GM18873 (cell line): ENCODE measurements around the gene PRRG1.
"Not testable (repeated sequence)": the region's sequence is repeated elsewhere in the genome, so short reads cannot be mapped to it uniquely, and the experiment has no call there.

Experiments
- ATAC-seq: cut with Tn5 transposase; IDR thresholded peaks from one replicate; pipeline ENCODE4 v1.9.1; 2021; ENCODE audit warnings: mild to moderate bottlenecking, moderate library complexity, moderate number of reproducible peaks; ENCODE audit not compliant: unreplicated experiment, low FRiP score

PRRG1 gene

DNA sequence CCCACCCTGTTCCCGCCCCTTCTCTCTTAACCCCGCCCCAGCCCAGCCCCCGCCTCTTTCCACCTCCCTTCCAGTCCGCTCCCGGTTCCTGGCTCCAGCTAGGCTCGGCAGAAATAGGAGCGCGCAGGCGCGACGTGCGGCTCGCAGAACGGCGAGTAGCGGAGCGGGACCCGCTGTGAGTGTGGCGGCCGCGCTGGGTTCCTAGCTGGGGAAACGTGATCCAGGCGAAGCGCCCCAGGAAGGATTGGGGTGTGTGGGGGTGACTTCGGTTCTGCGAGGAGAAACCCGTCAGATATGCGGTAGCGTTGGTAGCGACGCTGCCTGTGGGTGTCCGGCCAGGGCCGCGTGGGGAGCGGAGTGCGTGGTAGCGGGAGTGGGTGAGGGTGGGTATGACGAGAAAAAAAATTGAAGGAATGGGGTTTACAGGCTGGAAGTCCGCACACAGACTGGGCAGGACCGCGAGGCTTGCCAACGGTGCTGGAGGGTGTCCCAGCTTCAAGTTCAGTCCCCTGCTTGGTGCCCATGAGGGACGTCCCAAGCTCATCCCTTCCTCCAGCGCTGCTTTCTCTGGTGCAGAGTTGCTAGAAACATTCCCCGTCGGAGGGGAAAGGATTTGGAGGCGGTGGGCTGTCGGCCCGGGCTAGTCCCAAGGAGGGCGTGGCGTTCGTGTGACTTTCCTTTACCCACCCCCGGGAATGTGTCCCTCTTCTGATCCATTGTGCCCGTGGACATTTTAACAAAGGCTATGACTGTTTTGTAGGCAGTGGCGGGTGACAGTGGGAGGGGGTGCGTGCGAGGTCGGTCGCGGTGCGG lies at the start of gene PRRG1:
TSS of gene PRRG1 (plus strand) at position 144 of the 813 bp plus-strand sequence. CDS start 56,886 bp downstream, outside the sequence.
- no peak for ATAC-seq

DNA sequence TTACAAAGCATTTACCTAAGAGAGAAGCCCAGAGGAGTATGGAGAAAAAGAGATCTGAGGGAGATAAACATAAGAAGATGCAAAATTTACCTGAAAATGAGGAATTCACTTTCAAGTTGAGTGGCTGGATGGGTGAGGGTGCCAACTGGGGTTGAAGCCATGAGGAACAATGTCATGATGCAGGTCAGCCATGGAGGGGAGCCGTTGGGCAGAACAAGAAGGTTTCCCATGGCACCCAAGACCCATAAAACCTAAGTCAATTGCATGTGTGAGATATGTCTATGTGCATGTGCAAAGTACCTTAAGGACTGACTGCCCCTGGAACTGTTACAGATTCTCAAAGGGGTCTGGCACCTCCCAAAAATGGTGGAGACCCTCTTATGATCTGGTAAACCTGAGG lies 46.6 kb upstream of the PRRG1 start:
- no peak for ATAC-seq

DNA sequence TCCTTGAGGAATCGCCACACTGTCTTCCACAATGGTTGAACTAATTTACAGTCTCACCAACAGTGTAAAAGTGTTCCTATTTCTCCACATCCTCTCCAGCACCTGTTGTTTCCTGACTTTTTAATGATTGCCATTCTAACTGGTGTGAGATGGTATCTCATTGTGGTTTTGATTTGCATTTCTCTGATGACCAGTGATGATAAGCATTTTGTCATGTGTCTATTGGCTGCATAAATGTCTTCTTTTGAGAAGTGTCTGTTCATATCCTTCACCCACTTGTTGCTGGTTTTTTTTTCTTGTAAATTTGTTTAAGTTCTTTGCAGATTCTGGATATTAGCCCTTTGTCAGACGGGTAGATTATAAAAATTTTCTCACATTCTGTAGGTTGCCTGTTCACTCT lies 43.9 kb upstream of the PRRG1 start:
- not testable (repeated sequence) for ATAC-seq

DNA sequence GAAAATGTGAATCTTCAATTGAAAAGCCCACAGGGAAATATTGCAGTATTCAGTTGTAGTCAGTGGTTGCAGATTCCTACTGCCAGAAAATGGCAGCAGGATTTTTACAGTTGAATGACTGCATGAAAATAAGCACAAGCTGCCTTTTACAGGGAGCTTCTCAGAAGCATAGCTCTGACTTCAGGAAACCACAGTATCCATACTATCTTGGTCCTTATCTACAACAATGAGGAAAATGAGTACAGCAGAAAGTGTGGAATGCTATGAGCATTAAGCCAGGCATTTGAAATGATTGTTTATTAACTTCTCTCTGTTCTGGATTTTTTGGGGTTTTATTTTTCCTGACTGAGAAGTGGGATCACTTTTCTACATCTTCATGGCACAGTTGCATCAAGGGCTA lies 34.6 kb upstream of the PRRG1 start:
- ATAC-seq = no peak

DNA sequence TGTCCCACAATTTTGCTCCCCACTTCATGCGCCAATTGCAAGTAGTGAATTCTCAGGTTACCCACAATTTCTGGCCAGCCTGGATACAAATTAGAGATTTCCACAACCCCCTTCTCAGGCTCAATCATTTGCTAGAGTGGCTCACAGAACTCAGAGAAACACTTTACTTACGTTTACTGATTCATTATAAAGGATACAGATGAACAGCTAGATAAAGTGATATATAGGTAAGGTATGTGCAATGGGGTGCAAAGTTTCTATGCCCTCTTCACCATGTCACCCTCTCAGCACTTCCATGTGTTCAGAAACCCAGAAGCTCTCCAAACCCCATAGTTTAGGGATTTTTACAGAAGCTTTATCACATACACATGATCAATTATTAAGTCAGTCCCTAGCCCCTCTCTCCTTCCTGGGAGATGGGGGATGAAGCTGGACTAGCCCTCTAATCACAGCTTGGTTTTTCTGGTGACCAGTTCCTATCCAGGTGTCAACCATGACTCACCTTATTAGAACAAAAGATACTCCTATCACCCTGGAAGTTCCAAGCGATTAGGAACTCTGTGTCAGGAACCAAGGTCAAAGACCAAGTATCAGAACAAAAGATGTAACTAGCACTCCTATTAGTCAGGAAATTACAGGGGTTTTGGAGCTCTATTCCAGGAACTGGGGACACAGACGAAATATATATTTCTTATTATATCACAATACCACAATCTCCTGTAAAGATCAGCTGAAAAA lies 33.5 kb upstream of the PRRG1 start:
- ATAC-seq = no peak

DNA sequence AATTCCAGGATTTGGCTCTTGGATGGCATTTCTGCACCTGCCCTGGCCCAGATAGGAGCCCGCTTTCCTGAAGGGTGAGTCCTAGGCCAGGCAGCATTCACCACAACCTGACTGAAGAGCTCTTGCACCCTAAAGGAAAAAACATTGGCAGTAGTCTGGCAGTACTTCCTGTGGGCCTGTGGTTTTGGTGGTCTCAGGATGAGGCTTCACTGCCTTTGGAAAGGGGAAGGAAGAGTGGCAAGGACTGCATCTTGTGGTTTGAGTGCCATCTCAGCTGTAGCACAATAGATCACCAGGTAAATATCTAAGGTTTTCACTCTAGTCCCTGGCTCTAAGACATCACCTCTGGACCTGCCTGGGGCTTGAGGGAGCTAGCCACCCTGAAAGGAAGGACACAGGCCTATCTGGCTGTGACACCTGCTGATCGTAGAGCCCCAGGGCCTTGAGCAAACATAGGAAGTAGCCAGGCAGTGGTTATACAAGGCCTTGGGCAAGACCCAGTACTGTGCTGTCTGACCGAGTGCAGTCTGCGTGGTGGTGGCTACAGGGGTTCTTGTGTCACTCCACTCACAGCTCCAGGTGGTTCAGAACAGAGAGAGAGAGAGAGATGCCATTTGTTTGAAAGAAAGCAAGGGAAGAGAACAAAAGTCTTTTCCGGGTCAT lies 28.5 kb upstream of the PRRG1 start:
- ATAC-seq = no peak

DNA sequence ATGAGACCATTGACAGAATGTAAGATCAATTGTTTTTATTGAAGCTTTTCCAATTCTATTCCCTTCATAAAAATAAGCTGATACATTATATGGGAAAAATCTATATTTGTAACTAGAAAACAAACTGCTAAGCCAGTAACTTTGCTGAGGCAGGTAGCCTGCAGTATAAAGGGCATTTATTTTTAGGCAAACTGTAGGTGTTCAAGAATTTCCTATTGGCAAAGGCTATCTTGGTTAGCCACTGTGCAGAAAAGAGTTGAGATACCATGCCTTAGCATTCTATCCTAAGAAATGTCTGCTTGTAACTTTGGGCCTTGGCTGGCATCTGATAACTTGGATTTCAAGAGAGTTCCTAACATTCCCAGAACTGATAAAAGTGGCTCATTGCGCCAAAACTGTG lies 18.5 kb upstream of the PRRG1 start:
- ATAC-seq = no peak

DNA sequence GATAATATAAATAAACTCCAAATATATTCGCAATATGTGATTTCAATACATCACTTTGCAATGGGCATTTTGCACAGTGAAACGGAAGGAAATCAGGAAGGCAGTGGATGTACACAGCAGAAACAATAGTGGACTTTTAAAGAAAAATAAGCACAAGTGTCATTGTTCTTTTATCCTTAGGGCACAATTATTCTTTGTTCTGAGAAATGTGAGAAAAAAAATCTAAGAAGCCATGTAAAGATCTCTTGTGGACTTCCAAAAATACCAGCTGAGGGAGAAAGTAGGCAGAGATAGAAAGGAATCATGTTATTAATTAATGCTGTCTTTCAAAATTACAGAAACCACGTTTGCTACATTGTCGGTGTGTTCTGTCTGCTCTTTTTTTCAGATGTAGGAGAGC lies 17.6 kb upstream of the PRRG1 start:
- ATAC-seq = no peak

DNA sequence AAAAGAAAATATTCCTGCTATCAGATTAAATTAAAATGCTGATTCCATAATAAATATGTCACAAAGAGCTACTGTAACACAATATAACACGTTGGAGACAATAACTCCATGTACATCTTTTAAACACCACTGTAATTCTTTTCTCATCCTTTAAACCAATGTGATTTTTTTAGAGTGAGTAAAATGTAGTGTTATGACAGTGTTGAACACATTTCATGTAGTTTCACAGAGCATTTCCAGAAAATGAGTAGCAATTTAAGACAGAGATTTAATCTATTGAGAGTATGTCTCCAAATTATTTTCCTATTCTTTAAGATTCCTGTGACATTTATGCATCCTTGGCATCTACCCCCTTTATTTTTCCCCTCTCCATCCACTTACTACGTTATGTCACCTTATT lies 17.1 kb upstream of the PRRG1 start:
- ATAC-seq = no peak

DNA sequence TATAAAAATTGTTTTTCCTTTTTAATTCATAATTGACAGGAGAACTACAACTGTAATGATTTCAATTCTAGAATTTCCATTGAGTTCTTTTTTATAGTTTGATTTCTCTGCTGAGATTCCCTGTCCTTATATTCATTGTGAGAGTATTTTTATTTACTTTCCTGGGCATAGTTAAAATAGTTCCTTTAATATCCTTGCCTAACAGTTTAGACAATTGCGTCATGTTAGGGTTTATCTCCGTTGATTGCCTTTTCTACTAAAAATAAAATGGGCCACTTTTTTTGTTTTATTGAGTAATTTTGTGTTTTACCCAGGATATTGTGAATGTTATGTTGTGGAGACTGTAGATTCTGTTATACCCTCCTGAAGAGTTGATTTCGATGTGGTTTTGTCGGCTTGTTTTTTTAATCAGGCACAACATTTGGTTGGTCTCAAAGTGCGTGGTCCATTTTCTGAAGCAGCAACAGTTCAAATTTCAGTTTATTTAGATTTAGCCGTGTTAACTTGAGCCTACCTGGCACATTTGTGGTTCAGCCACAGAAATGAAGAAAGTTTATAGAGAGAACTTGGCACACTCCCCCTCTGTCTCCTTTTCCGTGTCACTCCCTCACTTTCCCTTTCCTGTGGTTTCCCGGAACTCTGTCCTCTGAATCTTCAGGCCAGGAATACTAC lies 16.0 kb upstream of the PRRG1 start:
- ATAC-seq = no peak

DNA sequence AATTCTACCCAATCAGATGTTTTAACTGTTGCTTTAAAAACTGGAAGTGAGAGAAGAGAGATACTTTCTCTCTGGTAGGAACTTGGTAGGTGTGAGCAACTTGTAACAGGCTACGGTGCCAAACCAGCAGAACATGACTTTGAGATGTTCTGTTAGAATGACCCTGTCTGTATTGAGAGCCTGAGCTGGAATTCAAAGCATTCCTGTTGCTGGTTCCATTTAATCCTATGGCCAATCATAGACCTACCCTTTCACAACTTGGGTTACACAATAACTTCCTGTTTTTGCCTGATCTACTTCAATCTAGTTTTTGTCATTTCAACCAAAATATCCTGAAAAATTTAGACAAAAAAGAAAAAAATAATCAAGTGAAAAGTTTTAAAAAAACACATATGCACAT lies 1.7 kb upstream of the PRRG1 start:
- no peak for ATAC-seq

DNA sequence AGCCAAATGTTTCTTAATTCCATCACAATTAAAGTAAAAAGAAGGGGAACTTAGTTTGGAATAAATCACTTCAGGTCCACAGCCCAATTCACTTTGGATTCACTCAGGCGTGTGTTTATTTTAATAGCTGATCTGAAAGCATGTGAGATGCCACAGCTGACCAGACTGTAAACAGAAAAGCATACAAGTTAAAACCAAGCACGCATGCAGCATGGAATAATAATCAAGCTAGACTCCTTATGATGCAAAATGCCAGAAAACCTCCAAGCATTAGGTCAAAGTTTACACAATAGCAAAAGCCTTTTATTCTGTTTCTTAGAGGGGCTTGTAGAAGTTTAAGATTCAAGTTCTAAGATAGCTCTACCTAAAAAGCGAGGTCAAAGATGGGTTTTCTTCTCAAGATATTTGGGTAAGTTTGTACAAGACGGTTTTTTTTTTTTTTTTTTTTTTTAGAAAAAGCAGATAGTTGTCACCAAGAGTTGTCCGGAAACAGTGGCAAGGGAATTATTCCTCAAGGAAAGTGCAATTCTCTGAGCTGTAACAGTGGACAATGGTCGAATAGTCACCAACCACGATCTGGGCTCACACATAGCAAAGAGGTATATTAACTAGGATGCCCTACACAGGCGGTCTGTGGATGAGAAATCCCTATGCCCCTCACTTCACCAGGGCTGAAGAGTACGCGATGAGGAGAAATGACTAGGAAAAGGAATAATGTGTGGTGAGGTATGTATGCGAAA lies 763 bp upstream of the PRRG1 start:
- ATAC-seq = no peak

DNA sequence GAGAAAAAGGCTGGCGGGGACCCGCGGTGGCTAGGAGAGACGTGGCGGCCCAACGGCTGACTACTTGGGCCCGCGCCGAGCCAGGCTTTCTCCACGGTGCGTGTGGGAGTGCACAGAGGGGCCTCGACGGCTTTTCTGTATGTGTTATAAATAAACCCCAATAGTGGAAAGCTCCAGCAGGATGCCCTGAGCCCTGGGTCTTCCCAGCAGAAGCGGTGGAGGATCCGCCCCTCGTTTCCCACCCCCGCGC lies 268 bp upstream of the PRRG1 start:
- ATAC-seq = no peak

DNA sequence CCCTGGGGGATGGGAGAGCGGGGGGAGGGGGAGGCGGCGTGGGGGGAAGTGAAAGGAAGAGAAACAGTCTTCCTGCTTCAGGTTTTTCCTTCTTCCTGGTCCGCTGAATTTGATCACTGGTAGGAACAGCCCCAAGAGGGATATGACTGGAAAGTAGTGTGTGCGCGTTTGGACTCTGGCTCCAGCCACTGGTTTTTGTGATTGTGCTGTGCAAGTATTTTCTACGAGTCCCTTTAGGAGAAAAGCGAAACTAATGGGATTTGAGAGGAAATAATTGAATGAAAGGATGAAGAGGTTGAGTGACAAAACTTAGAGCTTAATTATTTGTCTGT lies 836 bp downstream of the PRRG1 start:
- ATAC-seq = no peak

DNA sequence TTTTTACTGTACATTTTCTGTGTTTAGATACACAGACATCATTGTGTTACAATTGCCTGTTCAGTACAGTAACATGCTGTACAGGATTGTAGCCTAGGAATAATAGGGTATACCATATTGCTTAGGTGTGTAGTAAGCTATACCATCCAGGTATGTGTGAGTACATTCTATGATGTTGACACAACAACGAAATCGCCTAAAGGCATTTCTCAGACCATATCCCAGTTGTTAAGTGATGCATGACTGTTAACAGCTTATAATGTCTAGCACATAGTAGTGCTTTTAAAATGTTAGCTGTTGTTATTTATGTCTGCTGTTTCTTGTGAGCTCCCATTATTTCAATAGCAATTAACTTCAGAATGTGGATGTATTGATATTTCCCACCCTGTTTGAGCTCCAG lies 4.5 kb downstream of the PRRG1 start:
- no peak for ATAC-seq

DNA sequence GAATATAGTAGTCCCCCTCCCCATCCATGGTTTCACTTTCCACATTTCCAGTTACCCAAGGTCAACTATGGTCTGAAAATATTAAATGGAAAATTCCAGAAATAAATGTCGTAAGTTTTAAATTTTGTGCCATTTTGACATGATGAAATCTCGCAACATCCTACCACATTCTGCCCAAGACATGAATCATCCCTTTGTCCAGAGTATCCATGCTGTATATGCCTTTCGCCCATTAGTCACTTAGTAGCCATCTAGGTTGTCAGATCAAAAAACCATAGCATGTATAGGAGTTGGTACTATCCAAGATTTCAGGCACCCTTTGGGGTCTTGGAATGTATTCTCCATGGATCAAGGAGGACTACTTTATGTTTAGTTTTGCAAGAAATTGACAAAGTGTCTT lies 8.3 kb downstream of the PRRG1 start:
- ATAC-seq = no peak

DNA sequence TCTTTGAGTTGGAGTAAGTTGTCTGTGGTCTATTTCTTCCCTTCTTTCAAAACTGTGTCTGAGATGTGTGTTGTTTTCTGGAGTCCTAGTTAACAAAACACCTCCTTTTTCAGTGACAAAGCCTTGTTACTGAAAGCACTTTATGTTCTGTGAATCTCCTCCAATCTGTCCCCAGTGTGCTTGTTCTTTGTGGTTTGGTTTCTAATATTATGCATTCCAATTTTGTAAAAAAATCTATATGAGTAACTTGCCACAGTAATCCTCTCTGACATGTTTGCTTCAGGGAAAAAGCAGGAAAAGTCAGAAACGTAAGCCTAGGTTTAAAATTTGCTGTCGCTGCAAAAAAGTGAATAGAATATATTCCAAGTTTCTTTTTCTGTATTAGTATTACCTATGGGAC lies 12.4 kb downstream of the PRRG1 start:
- ATAC-seq = no peak

DNA sequence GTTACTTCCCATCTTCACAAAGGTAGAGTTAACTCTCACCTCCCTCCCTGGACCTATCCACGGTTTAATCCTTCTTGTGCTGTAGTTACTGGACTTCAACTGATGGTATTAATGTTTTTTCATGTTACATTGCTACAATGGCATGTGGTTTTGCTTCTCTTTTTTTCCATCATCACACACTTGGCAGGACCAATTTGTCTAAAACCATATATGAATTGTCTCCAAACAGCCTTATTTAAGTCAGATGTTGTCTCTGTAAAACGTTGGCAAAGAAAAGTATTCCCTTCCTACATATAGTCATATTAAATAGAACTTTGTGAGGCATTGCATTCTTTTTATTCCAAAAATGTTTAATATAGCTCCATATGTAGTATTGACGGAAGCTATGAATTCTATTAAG lies 15.5 kb downstream of the PRRG1 start:
- ATAC-seq = no peak

DNA sequence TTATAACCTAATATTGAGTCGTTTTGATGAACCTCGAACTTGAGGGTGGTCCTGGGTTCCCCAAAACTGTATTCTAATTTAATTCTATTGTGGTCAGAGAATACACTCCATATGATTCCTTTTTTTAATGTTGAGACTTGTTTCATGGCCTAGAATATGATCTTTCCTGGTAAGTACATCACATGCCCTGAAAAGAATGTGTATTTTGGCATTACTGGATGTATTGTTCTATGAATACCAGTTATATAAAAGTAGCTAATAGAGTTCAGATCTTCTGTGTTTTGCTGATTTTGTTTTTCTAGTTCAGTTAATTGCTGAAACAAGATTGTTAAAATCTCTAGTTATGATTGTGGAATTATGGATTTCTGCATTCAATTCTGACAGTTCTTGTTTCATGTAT lies 18.8 kb downstream of the PRRG1 start:
- ATAC-seq = no peak

DNA sequence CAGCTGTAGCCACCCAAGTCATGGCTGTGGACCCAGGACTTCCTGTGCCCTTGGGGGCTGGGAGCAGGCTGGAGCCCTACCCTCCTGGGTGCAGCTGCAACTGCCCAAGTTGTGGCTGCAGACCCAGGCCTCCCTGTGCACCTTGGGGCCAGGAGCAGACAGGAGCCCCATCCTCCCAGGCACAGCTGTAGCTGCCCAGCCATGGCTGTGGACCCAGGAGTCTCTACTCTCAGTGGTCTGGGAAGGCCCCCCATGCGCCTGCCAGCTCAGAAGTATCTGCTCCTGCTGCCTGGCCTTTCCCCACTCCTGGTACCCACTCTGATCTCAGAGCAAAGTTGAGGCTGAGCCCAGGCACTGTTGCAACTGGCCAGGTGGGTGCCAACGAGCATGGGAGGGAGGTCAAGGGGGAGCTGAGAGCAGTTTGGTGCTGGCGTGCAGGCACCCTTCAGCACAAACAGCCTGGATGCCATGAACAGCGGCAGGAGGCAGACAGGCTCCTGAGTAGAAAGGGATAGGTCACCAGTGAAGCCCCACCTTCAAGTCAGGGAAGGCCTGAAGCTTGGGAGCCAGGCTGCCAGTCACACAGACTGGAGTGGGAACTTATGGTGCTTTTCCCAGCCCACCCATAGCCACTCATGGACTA lies 21.5 kb downstream of the PRRG1 start:
- no peak for ATAC-seq
